ENCODE results near the gene TIMM13.
A peak's percentile ranks its signal among the peaks of the same experiment; 100 is the strongest.

Gene TIMM13

DNA sequence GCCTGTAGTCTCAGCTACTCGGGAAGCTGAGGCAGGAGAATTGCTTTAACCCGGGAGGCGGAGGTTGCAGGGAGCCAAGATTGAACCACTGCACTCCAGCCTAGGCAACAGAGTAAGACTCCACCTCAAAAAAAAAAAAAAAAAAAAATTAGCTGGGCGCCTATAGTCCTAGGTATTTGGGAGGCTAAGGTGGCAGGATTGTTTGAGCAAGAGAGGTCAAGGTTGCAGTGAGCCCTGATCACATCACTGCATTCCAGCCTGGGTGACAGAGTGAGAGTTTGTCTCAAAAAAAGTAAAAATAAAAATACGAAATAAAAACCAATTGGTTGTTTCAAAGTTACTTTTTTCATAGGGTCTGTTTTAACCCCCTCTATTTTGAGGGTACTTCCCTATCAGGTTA is 30.7 kb upstream of the TIMM13 start:
- no peak overlapping the region for H3K4me3 ChIP-seq (ENCODE audit: low read length)
- TF ChIP-seq, protein P1, sequence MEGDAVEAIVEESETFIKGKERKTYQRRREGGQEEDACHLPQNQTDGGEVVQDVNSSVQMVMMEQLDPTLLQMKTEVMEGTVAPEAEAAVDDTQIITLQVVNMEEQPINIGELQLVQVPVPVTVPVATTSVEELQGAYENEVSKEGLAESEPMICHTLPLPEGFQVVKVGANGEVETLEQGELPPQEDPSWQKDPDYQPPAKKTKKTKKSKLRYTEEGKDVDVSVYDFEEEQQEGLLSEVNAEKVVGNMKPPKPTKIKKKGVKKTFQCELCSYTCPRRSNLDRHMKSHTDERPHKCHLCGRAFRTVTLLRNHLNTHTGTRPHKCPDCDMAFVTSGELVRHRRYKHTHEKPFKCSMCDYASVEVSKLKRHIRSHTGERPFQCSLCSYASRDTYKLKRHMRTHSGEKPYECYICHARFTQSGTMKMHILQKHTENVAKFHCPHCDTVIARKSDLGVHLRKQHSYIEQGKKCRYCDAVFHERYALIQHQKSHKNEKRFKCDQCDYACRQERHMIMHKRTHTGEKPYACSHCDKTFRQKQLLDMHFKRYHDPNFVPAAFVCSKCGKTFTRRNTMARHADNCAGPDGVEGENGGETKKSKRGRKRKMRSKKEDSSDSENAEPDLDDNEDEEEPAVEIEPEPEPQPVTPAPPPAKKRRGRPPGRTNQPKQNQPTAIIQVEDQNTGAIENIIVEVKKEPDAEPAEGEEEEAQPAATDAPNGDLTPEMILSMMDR (conservative IDR thresholded peaks at IDR 0.05; ENCODE audit: low read length), result no peak
- no peak for DNase-seq (ENCODE audit: low read depth)

DNA sequence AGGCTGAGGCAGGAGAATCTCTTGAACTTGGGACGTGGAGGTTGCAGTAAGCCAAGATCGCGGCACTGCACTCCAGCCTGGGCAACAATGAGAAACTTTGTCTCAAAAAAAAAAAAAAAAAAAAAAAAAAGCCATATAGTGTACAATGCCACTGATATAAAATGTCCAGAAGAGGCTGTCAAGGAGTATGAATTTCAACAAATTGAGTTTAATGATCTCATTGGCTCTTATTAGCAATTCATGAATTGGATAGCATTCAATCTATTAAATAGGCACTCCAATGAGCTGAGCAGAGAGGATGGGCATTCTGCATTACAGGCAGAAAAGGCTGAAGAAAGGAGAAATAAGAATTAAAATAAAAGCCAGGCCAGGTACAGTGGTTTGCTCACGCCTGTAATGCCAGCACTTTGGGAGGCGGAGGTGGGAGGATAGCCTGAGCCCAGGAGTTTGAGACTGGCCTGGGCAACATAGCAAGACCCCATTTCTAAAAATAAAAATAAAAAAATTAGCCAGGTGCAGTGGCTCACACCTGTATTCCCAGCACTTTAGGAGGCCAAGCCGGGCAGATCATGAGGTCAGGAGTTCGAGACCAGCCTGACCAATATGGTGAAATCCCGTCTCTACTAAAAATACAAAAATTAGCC is 30.1 kb upstream of the TIMM13 start:
- DNase-seq (ENCODE audit: low read depth), result no peak
- H3K4me3 ChIP-seq (ENCODE audit: low read length), result peak overlapping the region; percentile 53
- TF ChIP-seq, protein P1 (conservative IDR thresholded peaks at IDR 0.05; ENCODE audit: low read length), result no peak

DNA sequence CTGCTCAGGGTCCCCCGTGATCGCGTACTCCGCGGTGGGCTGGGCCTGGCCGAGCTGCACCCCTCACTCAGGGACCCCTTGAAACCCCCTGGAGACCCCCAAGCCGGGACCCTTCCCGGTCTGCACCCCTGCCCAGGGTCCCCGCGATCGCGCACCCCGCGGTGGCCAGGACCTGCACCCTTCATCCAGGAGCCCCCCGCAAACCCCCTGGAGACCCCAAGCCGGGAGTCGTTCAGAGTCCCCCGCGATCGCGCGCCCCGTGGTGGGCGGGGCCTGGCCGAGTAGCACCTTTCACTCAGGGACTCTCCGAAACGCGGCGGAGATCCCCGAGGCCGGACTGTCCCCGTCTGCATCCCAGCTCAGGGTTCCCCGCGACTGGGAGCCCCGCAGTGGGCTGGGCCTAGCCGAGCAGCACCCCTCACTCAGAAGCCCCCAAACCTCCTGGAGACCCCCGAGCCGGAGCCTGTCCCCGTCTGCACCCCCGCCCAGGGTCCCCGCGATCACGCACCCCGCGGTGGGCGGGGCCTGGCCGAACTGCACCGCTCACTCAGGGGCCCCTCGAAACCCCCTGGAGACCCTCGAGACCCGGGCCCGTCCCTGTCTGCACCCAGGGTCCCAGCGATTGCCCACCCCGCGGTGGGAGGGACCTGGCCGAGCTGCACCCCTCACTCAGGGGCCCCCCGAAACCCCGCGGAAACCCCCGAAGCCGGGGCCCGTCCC is 28.6 kb upstream of the TIMM13 start:
- TF ChIP-seq, protein P1 (conservative IDR thresholded peaks at IDR 0.05; ENCODE audit: low read length), result no peak
- no peak for DNase-seq (ENCODE audit: low read depth)
- H3K4me3 ChIP-seq (ENCODE audit: low read length), result peak overlapping the region; percentile 79

DNA sequence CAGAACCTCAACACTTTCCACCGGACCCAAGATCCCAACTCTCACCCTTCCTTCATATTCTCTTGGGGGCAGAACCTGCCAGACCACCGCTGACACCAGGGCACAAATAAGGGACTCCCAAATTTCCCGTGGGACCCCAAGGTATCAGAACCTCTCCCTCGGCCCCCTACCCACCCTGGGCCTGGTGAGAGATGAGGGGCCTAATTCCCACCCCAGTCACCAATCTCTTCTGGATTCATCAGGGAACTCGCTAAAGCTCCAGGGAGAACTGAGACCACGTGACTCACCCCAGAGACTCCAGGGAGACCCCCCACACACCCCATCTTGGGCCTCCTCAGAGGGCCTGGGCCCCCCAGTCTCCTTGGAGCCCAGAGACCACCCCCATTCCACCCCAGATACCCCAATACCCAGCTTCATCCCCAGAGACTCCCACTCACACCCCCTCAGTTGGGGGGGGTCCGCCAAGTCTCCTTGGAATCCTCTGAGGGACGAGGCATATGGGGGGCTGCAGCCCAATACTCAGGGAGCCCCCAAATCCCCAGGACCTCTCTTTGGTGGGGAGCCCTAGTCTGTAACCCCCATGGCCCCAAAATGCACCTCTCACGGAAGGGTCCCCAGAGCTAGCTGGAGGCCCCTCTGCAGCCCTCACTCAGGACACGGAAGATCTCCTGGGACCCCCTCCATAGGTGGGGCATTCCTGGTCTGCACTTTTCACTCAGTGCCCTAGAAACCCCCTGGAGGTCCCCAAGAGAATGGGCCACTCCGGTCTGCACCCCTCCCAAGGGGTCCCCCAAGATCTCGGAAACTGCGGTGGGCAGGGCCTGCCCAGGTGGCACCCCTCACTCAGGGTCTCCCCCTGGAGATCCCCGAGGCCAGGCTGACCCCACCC is 27.8 kb upstream of the TIMM13 start:
- TF ChIP-seq, protein P1 (conservative IDR thresholded peaks at IDR 0.05; ENCODE audit: low read length), result no peak
- DNase-seq (ENCODE audit: low read depth), result no peak
- H3K4me3 ChIP-seq (ENCODE audit: low read length), result peak overlapping the region; percentile 79

DNA sequence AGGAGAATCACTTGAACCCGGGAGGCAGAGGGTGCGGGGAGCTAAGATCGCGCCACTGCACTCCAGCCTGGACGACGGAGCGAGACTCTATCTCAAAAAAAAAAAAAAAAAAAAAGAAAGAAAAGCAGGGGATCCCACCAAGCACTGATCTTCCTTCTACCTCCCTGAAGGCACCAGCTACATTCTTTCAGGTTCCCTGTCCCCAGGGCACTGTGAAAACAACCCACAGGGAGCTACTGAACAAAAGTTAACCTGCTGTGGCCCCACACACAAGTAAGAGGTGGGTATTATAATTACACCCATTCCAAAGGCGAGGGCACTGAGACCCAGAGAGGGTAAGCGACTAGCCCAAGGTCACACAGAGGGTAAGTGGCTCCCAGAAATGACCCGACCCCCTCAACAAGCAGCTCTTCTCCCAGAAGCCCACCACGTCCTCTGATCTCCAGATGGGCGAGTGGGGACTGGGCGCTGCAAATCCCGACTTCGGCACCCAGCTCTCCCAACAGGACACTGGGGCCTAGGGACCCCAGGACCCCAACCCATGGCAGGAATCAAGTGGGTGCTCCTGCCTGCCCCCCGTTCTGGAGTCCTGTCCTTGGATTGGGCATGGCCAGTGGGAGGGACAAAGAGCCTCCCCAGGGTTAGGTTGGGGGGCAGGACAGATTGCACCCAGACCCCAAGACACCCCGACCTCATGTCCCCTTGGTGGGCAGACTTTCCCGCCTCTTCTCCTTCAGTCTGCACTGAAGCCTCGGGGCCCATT is 27.0 kb upstream of the TIMM13 start:
- no peak for DNase-seq (ENCODE audit: low read depth)
- no peak overlapping the region for H3K4me3 ChIP-seq (ENCODE audit: low read length)
- TF ChIP-seq, protein P1 (conservative IDR thresholded peaks at IDR 0.05; ENCODE audit: low read length), result no peak

DNA sequence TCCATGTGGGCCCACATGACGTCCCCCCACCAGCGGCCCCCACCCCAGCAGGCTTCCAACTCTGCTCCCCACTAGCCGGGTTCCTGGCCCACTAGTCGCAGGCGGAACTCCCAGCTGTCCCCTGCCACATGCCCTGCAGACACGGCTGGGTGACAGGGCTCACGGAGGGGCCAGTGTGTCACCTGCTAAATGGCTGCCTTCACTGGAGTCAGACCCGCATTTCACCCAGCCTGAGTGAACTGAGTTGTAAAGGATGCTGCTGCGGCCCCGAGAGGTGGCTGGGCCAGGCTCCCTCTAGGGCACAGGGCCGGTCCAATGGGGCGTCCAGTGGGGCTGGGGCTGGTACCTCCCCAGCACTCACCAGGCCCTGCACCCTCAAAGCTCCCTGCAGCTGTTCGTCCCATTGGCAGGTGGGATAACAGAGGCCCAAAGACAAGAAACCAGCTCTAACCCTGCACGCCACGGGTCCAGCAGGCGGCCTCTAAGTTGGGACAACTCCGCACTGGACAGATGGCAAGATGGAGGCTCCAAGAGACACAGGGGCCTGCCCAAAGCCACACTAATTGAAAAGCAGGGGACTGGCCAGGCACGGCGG is 26.1 kb upstream of the TIMM13 start:
- no peak overlapping the region for H3K4me3 ChIP-seq (ENCODE audit: low read length)
- DNase-seq (ENCODE audit: low read depth), result no peak
- TF ChIP-seq, protein P1 (conservative IDR thresholded peaks at IDR 0.05; ENCODE audit: low read length), result no peak
